Esophagus (tissue), 2 donors: Measurements from ENCODE around the gene ERVW-1. TPM values are rescaled to one million over a fixed set of nuclear protein-coding genes. Genes with fewer than 3 reads are reported as not detected.
"Not testable (repeated sequence)": the region's sequence is repeated elsewhere in the genome, so short reads cannot be mapped to it uniquely, and the experiment has no call there.

Experiments
- H3K27ac ChIP-seq, 2 donors: one replicate each; pipeline ENCODE4 v1.5.1; 2013; ENCODE audit warnings: low read depth in 2 of 2, mild to moderate bottlenecking in 2 of 2, inconsistent platforms in 1 of 2, low read length in 1 of 2, moderate library complexity in 1 of 2
- H3K27me3 ChIP-seq, 2 donors: one replicate each; pipeline ENCODE4 v1.6.1; 2013; ENCODE audit warnings: low read length in 2 of 2, control low read depth in 1 of 2, mild to moderate bottlenecking in 1 of 2; ENCODE audit not compliant: insufficient read depth in 2 of 2, control insufficient read depth in 1 of 2
- H3K36me3 ChIP-seq, 2 donors: one replicate each; pipeline ENCODE4 v1.6.1; 2013; ENCODE audit warnings: low read length in 1 of 2; ENCODE audit not compliant: control insufficient read depth in 2 of 2, insufficient read depth in 2 of 2
- H3K4me1 ChIP-seq, 2 donors: one replicate each; pipeline ENCODE4 v1.6.1; 2013; ENCODE audit warnings: low read length in 1 of 2; ENCODE audit not compliant: control insufficient read depth in 2 of 2, insufficient read depth in 2 of 2
- H3K4me3 ChIP-seq, 2 donors: one replicate each; pipeline ENCODE4 v1.5.1; 2013; ENCODE audit warnings: low read length in 2 of 2, mild to moderate bottlenecking in 2 of 2, low read depth in 1 of 2, moderate library complexity in 1 of 2
- H3K9me3 ChIP-seq, 2 donors: one replicate each; pipeline ENCODE4 v1.6.1; 2013; ENCODE audit warnings: mild to moderate bottlenecking in 2 of 2, low read depth in 1 of 2, low read length in 1 of 2, moderate library complexity in 1 of 2; ENCODE audit not compliant: control insufficient read depth in 2 of 2, insufficient read depth in 1 of 2
- WGBS, 2 donors: extraction: QIAGEN DNeasy Blood & Tissue Kit; methylation state at CpG; one replicate each; pipeline ENCODE4 v1.1.7; 2013; 5-methylcytosine and 5-hydroxymethylcytosine counted together
- polyA plus RNA-seq, 2 donors: library from polyadenylated mRNA; stranded (reverse); fragments of 200-250 nt; gene quantifications; one replicate each; pipeline ENCODE4 v1.2.3, GENCODE V29; 2013
- donor health status: healthy with polysubstance abuse.
- donor health status: Bipolar disorder and iron deficiency.

The ERVW-1 gene
- polyA plus RNA-seq, 2 donors: not detected

DNA sequence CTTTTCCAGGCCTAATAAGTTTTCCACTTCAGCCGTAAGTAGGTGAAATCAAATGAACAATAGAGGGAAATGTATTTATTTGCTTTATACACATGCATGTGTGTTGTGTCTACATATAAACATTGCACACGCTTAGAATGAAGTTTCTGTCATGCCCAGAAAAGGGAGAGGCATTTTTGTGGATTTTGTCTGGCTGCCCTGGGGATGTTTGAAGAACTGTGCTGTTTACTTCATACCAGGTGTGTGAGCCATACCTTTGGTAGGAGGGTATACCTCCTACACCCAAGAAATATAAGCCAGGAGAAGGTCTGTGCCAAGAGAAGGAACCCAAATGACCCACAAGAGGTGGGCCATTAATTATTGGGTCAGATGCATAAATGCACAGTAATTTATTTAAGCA, 17.6 kb downstream of the ERVW-1 start:
- Histone ChIP-seq H3K27me3 (no peaks in the 10 kb centered on the region), H3K4me3 (no peak overlapping the region), H3K36me3 (peaks cover 0 to 2% of the 10 kb centered on the region in 2 donors), H3K9me3 (no peaks in the 10 kb centered on the region), H3K4me1 (peaks cover 0 to 3% of the 10 kb centered on the region in 2 donors), H3K27ac (no peak overlapping the region)
- 46 to 63% methylated on average over 2 of the region's 2 CpGs for WGBS, 2 donors

DNA sequence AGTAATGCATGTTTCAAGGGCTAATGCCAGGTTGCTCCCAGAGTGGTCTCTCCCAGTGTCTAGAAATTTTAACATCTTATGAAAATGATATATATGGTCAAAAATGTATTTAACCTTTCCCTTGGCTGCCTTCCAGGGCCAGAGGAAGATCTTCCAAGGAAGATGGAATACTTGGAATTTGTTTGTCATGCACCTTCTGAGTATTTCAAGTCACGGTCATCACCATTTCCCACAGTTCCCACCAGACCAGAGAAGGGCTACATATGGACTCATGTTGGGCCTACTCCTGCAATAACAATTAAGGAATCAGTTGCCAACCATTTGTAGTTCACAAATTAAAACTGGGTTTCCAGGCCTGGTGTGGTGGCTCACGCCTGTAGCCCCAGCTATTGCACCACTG, 21.5 kb downstream of the ERVW-1 start:
- Histone ChIP-seq H3K36me3 (peaks cover 9% of the 10 kb centered on the region in 2 donors), H3K4me3 (no peak overlapping the region), H3K9me3 (no peaks in the 10 kb centered on the region), H3K27ac (no peak overlapping the region), H3K27me3 (no peaks in the 10 kb centered on the region), H3K4me1 (peaks cover 0 to 2% of the 10 kb centered on the region in 2 donors)
- WGBS, 2 donors: 91 to 93% methylated on average over 2 of the region's 2 CpGs

DNA sequence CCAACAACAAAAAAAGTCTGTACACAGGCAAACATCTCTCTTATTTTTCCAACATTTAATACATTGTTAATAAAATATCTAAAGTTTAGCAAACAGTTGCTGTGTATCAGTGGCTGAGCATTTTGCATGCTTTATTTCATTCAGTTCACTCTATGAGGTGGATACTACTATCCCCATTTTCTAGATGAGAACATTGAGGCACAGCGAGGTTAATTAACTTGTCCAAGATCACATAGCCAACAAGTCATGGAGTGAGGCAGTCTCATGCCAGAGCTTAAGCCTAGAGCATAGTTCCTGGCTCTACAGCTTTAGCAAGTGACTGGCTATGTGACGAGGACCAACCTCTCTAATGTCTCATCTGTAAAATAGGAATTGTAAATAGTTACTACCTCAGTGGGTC, 26.1 kb downstream of the ERVW-1 start:
- 94 to 95% methylated on average over 2 of the region's 2 CpGs for WGBS, 2 donors
- Histone ChIP-seq H3K36me3 (peaks cover 11 to 14% of the 10 kb centered on the region in 2 donors), H3K27ac (no peak overlapping the region), H3K27me3 (no peaks in the 10 kb centered on the region), H3K9me3 (no peaks in the 10 kb centered on the region), H3K4me1 (peaks cover 0 to 2% of the 10 kb centered on the region in 2 donors), H3K4me3 (no peak overlapping the region)

DNA sequence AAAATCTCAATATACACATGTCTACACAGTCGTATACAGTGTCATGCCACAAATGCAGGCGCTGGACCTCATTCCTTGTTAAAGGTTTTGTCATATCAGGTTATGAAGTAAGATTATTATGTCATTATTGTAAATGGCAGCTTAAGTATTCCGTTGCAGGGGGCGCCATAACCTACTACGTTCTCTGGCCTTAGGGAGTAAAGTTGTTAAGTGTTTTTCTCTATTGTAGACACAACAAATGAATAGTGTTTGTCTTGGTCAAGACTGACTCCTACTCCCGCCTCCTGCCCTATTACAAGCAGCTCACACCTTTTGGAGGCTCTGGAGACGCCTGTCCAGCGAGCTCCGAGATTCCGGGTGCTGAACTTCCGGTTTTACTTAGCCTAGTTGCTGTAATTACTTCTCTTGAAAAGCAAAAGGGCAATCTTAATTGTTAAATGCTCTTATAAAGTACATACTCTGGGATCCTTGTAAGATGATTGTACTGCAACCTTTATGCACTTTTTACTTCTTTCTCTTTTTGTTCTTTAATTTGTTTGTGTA, 29.5 kb downstream of the ERVW-1 start:
- no peaks in the 10 kb centered on the region for H3K9me3 ChIP-seq
- no peaks in the 10 kb centered on the region for H3K27me3 ChIP-seq
- H3K27ac ChIP-seq: peak overlapping the region; percentile 86 to 92
- peaks cover 0 to 2% of the 10 kb centered on the region in 2 donors for H3K4me1 ChIP-seq
- H3K36me3 ChIP-seq: peaks cover 5 to 9% of the 10 kb centered on the region in 2 donors
- peak overlapping the region; percentile 87 to 89 for H3K4me3 ChIP-seq
- WGBS, 2 donors: 0 to 1% methylated on average over 11 of the region's 11 CpGs

- 1% methylated on average over 62 to 87 of the region's 87 CpGs for WGBS, 2 donors
- Histone ChIP-seq H3K27ac (peak within 1 kb of the TSS; percentile 86 to 92), H3K36me3 (peaks cover 5 to 9% of the 10 kb centered on the region in 2 donors)
Observed at GRCh38 chr7:92447345-92448204, 30.2 kb downstream of the ERVW-1 start, which contains the start of gene GATAD1. Gene GATAD1 (plus strand): TSS chr7:92447482. CDS start chr7:92447730, 248 bp downstream.

GRCh38 chr7:92446869-92447344, 30.8 kb downstream of the ERVW-1 start:
- no peaks in the 10 kb centered on the region for H3K9me3 ChIP-seq

More at GRCh38 chr7:92447345-92448204, 30.2 kb downstream of the ERVW-1 start, which contains the start of gene GATAD1:
- Histone ChIP-seq H3K9me3 (no peaks in the 10 kb centered on the region), H3K27me3 (no peaks in the 10 kb centered on the region), H3K4me1 (peaks cover 0 to 2% of the 10 kb centered on the region in 2 donors), H3K4me3 (peak within 1 kb of the TSS; percentile 87 to 89)

GRCh38 chr7:92442720-92443119, 35.0 kb downstream of the ERVW-1 start:
- H3K4me1 ChIP-seq, H3K27ac ChIP-seq, H3K36me3 ChIP-seq, H3K4me3 ChIP-seq, H3K9me3 ChIP-seq, H3K27me3 ChIP-seq: not testable (repeated sequence)
- WGBS, 2 donors: 58 to 87% methylated on average over 2 of the region's 2 CpGs

More at GRCh38 chr7:92446869-92447344, 30.8 kb downstream of the ERVW-1 start:
- Histone ChIP-seq H3K4me1 (no peaks in the 10 kb centered on the region), H3K27ac (peak overlapping the region in 1 of 2 donors; percentile 17), H3K36me3 (peaks cover 4 to 5% of the 10 kb centered on the region in 2 donors), H3K4me3 (peak overlapping the region in 1 of 2 donors; percentile 89), H3K27me3 (no peaks in the 10 kb centered on the region)
- WGBS, 2 donors: 52 to 53% methylated on average over 21 of the region's 21 CpGs

GRCh38 chr7:92437956-92438491, 39.7 kb downstream of the ERVW-1 start:
- 77% methylated on average over 6 of the region's 6 CpGs for WGBS, 2 donors
- Histone ChIP-seq H3K9me3 (no peaks in the 10 kb centered on the region), H3K27ac (no peak overlapping the region), H3K27me3 (no peaks in the 10 kb centered on the region), H3K4me3 (no peak overlapping the region), H3K36me3 (no peaks in the 10 kb centered on the region), H3K4me1 (no peaks in the 10 kb centered on the region)

DNA sequence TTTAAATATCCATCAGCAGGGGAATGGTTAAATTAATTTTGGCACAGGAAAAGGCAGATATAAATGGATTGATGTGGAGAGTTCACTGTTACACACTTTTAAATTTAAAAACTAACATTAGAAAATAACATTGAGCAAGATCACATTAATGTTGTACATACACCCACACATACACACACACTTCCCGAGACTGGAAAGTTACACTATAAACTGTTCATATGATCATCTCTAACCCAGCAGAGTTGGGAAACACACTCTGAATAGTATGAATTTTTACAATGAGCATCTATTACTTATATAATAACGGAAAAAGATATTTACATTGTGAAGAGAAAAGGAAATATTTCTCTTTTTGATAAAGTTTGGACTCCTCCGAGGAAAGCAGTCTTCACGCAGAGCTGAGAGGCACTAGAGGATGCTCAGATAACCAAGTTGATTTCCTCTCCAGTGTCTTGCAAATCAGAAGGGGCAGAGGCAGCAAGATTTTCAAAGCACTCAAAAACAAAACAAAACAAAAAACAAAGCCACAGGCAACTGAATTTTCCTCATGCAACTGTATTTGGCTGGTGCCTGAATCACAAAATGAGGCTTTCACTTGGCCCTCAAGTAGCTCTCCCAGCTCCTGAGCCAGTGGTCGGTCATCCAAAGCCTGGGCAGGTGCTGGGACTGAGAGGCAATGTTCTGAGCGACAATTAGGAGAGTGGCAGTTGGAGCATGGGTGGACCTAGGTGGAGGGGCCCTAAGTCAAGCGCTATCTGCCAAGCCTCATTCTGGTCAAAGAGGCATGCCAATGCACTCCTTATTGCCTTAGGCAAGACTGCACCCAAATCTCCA, 40.9 kb downstream of the ERVW-1 start:
- WGBS, 2 donors: 71 to 74% methylated on average over 7 of the region's 7 CpGs
- no peak overlapping the region for H3K27ac ChIP-seq
- H3K4me1 ChIP-seq: no peaks in the 10 kb centered on the region

More for the DNA sequence above, 40.9 kb downstream of the ERVW-1 start:
- Histone ChIP-seq H3K27me3 (no peaks in the 10 kb centered on the region), H3K36me3 (no peaks in the 10 kb centered on the region), H3K4me3 (no peak overlapping the region), H3K9me3 (no peaks in the 10 kb centered on the region)
